Peyer's patch (tissue), 4 donors: Measurements from ENCODE around the gene SCGB2A2. TPM values are rescaled to one million over a fixed set of nuclear protein-coding genes. Genes with fewer than 3 reads are reported as not detected.

Experiments used
- DNase-seq, 3 donors: peaks; one replicate each; pipeline ENCODE4 v3.0.0-alpha.2; 2017 to 2019
- H3K27ac ChIP-seq, 4 donors: fragments of 200-600 bp; sonication (generic); one replicate each; pipeline ENCODE4 v1.5.1; 2016 to 2019
- H3K27me3 ChIP-seq, 2 donors: fragments of 200-600 bp; sonication (generic); one replicate each; pipeline ENCODE4 v1.5.1; 2019
- H3K36me3 ChIP-seq, 3 donors: fragments of 200-600 bp; sonication (generic); one replicate each; pipeline ENCODE4 v1.5.1; 2016 to 2019
- H3K4me1 ChIP-seq, 4 donors: fragments of 200-600 bp; sonication (generic); one replicate each; pipeline ENCODE4 v1.5.1; 2016 to 2019
- H3K4me3 ChIP-seq, 4 donors: fragments of 200-600 bp; sonication (generic); 1 replicate in 3 of 4; 2 replicates in 1 of 4; pipeline ENCODE4 v1.5.1; 2016 to 2019; ENCODE audit warnings: mild to moderate bottlenecking in 1 of 4
- H3K9me3 ChIP-seq, 4 donors: fragments of 200-600 bp; sonication (generic); one replicate each; pipeline ENCODE4 v1.5.1; 2016 to 2019; ENCODE audit warnings: mild to moderate bottlenecking in 1 of 4
- POLR2A ChIP-seq, 2 donors: fragments of 450-650 bp; IDR thresholded peaks; one replicate each; pipeline ENCODE4 v1.5.1; 2017; ENCODE audit warnings: antibody characterized with exemption in 2 of 2, mild to moderate bottlenecking in 2 of 2, moderate library complexity in 2 of 2
- total RNA-seq, 4 donors: library from RNA; depleted of rRNA; stranded (reverse); fragments of >200 nt; gene quantifications; one replicate each; pipeline ENCODE4 v1.1.0, GENCODE V29; 2016
- TF ChIP-seq, protein P1 (sequence below), 6 experiments: fragments of 450-650 bp in 4 of 6; fragments of 200-600 bp in 2 of 6; sonication (generic) in 1 of 6; IDR thresholded peaks; one replicate each; pipeline ENCODE4 v1.5.1; 2017 to 2019; ENCODE audit warnings: antibody characterized with exemption in 6 of 6, mild to moderate bottlenecking in 3 of 6, moderate library complexity in 1 of 6

SCGB2A2 gene
- total RNA-seq, 4 donors from 2014 or later, result not detected

DNA sequence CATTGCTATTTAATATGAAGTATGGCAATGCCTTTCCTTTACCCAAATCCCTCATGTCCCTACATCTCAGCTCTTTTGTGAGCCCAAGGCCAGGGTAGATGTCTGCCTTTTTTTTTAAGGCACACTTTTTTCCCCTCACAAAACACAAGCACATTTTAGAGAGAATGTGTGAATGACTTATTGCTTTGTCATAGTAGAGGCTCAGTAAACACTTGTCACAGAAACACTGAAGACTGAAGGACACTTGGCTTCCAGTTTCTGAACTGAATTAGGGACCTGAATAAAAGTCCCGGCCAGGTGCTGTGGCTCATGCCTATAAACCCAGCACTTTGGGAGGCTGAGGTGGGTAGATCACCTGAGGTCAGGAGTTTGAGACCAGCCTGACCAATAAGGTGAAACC lies 2.9 kb upstream of the SCGB2A2 start:
- Histone ChIP-seq H3K9me3 (no peaks in the 10 kb centered on the region), H3K4me3 (no peak overlapping the region), H3K36me3 (no peaks in the 10 kb centered on the region), H3K4me1 (no peaks in the 10 kb centered on the region), H3K27me3 (no peaks in the 10 kb centered on the region), H3K27ac (no peak overlapping the region)
- DNase-seq, result no peak
- TF ChIP-seq, protein P1, sequence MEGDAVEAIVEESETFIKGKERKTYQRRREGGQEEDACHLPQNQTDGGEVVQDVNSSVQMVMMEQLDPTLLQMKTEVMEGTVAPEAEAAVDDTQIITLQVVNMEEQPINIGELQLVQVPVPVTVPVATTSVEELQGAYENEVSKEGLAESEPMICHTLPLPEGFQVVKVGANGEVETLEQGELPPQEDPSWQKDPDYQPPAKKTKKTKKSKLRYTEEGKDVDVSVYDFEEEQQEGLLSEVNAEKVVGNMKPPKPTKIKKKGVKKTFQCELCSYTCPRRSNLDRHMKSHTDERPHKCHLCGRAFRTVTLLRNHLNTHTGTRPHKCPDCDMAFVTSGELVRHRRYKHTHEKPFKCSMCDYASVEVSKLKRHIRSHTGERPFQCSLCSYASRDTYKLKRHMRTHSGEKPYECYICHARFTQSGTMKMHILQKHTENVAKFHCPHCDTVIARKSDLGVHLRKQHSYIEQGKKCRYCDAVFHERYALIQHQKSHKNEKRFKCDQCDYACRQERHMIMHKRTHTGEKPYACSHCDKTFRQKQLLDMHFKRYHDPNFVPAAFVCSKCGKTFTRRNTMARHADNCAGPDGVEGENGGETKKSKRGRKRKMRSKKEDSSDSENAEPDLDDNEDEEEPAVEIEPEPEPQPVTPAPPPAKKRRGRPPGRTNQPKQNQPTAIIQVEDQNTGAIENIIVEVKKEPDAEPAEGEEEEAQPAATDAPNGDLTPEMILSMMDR (IDR thresholded peaks at IDR 0.05), result no peak
- no peak for TF ChIP-seq POLR2A (IDR thresholded peaks at IDR 0.05)

DNA sequence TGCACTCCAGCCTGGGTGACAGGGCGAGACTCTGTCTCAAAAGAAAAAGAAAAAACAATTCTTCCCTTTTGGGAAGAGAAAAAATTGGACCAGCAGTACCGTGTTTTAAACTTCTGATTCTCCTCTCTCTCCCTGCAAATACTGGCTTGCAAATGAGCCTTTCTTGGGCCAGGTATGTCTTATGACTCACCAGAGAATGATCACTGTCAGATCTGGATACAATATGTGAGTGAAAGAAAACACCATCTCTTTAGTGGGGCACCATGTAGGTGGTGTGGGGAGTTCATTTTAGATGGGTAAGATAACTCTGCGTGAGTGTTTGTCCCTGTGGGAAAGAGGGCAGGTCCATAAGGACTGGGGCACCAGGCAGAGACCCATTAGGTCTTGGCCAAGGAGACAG lies 2.4 kb upstream of the SCGB2A2 start:
- no peak for DNase-seq
- no peak for TF ChIP-seq POLR2A (IDR thresholded peaks at IDR 0.05)
- TF ChIP-seq, protein P1 (IDR thresholded peaks at IDR 0.05), result no peak

DNA sequence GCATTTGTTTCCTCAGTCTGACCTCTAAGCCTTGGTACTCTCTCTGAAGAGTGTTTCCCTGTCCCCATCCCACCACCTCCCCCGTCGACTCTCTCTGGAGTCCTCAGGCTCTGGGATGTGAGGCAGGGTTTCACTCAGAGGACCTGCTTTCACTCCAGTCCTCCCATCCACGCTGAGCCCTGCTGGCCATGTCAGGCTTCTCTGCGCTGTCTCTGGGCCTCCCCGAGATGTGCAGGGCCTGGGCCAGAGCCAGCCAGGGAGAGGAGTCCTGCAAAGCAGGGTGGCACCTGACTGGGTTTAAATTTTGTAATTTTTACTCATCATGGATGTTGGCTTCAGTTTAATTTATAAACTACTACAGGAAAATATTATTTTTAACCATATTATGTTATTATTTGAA lies 3.3 kb downstream of the SCGB2A2 start:
- Histone ChIP-seq H3K36me3 (no peaks in the 10 kb centered on the region), H3K9me3 (no peaks in the 10 kb centered on the region), H3K27ac (no peak overlapping the region), H3K4me1 (no peaks in the 10 kb centered on the region), H3K27me3 (no peaks in the 10 kb centered on the region), H3K4me3 (no peak overlapping the region)
- TF ChIP-seq, protein P1 (IDR thresholded peaks at IDR 0.05), result no peak
- TF ChIP-seq POLR2A (IDR thresholded peaks at IDR 0.05), result no peak
- DNase-seq, result no peak

More for the DNA sequence above, 2.4 kb upstream of the SCGB2A2 start:
- no peaks in the 10 kb centered on the region for H3K4me1 ChIP-seq
- H3K9me3 ChIP-seq, result no peaks in the 10 kb centered on the region
- H3K27ac ChIP-seq, result no peak overlapping the region
- H3K4me3 ChIP-seq, result no peak overlapping the region
- H3K36me3 ChIP-seq, result no peaks in the 10 kb centered on the region
- H3K27me3 ChIP-seq, result no peaks in the 10 kb centered on the region

DNA sequence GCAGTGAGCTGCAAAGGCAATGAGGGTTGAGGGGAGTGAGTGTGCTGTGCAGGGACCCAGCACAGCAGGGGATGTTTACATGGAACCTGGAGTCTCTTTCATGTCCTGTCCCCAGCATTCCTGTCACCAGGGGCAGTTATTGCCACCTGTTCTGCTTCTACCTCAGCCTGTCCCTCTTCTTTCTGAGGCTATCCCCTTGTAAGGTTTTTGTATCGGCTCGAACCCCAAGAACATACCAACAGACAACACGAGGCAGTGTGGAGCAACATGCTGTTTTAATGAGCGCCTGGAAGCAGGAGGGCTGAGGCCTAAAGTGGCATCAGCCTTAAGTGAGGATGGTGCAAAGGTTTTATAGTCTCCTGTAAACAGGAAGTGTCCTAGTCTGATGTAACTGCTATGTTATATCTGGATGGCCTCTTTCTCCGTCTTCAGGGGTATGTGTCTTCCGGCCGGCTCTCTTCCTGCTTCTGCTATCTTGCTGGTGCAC lies 3.9 kb downstream of the SCGB2A2 start:
- Histone ChIP-seq H3K27ac (no peak overlapping the region), H3K36me3 (no peaks in the 10 kb centered on the region), H3K4me1 (no peaks in the 10 kb centered on the region), H3K4me3 (no peak overlapping the region), H3K9me3 (no peaks in the 10 kb centered on the region), H3K27me3 (no peaks in the 10 kb centered on the region)
- TF ChIP-seq POLR2A (IDR thresholded peaks at IDR 0.05), result no peak
- TF ChIP-seq, protein P1 (IDR thresholded peaks at IDR 0.05), result no peak
- DNase-seq, result no peak

DNA sequence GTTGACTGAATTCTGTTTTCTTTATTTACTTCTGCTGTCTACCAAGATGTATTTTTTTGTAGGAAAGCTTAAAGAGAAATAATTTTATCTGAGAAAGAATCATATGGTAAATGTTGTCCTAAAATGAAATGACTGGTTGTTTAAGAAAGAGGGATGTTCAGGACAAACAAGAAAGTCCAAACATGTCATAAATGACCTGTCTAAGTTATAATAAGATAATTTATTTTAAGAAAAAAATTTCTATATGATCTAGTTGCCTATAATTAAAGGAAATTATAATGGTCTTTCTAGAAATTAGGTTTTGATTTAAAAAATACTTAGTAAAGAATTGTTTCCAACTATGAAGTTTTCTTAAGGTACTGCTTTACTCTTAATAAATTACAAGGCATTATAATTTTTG lies 10.5 kb downstream of the SCGB2A2 start:
- H3K27ac ChIP-seq, result no peak overlapping the region
- no peaks in the 10 kb centered on the region for H3K9me3 ChIP-seq
- no peaks in the 10 kb centered on the region for H3K27me3 ChIP-seq
- no peak for DNase-seq
- H3K36me3 ChIP-seq, result no peaks in the 10 kb centered on the region
- TF ChIP-seq POLR2A (IDR thresholded peaks at IDR 0.05), result no peak
- TF ChIP-seq, protein P1 (IDR thresholded peaks at IDR 0.05), result no peak
- H3K4me3 ChIP-seq, result no peak overlapping the region
- no peaks in the 10 kb centered on the region for H3K4me1 ChIP-seq

DNA sequence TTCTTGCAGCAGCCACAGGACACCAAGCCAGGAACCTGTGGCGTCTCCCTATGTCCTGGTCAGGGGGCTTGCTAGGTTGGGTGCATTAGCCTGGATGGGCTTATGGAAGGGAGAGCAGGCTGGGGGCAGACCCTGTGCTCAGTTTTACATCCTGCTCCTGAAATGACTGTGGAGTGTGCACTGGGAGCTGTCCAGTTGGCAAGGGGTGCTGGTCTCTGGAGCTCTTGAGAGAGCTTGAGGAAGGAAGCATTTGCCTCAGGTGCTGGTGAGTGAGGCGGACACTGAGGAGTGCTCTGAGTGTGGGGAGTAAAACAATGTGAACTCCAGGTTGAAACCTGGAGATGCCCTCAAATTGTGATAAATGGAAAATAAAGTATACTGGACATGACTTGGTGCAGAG lies 25.5 kb downstream of the SCGB2A2 start:
- TF ChIP-seq POLR2A (IDR thresholded peaks at IDR 0.05), result no peak
- TF ChIP-seq, protein P1 (IDR thresholded peaks at IDR 0.05), result no peak
- H3K36me3 ChIP-seq, result no peaks in the 10 kb centered on the region
- no peak overlapping the region for H3K27ac ChIP-seq
- H3K4me1 ChIP-seq, result no peaks in the 10 kb centered on the region
- no peaks in the 10 kb centered on the region for H3K27me3 ChIP-seq
- H3K9me3 ChIP-seq, result no peaks in the 10 kb centered on the region
- DNase-seq, result no peak
- no peak overlapping the region for H3K4me3 ChIP-seq
